ENCODE measurements around the gene PHRF1.
"Not testable (repeated sequence)": the region's sequence is repeated elsewhere in the genome, so short reads cannot be mapped to it uniquely, and the experiment has no call there.

The PHRF1 gene

DNA sequence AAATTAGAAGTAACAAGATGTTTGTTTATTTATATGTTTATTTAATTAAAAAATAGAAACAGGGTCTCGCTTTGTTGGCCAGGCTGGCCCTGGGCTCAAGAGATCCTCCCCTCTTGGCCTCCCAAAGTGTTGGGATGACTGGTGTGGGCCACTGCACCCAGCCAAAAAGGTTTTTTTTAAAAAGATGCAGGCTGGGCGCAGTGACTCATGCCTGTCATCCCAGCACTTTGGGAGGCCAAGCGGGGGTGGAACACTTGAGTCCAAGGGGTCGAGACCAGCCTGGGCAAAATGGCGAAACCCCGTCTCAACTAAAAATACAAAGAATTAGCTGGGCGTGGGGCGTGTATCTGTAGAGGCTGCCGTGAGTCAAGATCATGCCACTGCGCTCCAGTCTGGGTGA, 74.2 kb downstream of the PHRF1 start:
- no peak for DNase-seq

DNA sequence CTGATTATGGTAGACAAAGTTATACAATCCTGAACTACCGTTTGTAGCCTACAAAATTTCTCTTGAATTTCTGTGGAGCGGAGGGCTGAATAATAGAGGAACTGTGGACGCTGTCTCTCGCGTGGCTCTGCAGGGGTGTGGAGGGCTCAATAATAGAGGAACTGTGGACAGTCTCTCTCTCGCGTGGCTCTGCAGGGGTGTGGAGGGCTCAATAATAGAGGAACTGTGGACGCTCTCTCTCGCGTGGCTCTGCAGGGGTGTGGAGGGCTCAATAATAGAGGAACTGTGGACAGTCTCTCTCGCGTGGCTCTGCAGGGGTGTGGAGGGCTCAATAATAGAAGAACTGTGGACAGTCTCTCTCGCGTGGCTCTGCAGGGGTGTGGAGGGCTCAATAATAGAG, 76.9 kb downstream of the PHRF1 start:
- DNase-seq = not testable (repeated sequence)

DNA sequence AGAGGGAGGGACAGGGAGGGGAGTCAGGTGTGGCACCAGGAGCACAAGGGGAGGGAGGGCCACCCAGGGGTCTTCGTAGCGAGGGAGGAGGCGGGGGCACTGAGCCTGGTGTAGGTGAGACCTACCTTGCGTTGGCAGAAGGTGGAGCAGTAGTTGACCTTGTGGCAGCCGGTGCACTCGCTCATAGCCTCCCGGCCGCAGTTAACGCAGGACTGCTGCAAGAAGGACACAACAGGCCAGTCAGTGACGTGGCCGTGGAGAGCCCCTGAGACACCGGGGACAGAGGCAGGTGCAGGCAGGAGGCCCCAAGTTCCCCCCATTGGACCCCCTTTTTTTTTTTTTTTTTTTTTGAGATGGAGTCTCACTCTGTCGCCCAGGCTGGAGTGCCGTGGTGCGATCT, 77.6 kb downstream of the PHRF1 start:
- DNase-seq = no peak

DNA sequence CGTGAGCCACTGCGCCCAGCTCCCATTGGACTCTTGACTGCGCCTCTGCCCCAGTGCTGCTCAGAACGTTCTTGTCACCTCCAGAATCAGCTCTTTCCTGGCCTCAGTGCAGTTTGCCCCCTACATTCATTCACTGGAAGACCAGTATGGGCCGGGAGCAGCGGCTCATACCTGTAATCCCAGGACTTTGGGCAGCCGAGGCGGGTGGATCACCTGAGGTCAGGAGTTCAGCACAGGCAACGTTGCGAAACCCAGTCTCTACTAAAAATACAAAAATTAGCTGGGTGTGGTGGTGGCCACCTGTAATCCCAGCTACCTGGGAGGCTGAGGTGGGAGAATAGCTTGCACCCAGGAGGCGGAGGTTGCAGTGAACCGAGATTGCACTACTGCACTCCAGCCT, 78.2 kb downstream of the PHRF1 start:
- not testable (repeated sequence) for DNase-seq

DNA sequence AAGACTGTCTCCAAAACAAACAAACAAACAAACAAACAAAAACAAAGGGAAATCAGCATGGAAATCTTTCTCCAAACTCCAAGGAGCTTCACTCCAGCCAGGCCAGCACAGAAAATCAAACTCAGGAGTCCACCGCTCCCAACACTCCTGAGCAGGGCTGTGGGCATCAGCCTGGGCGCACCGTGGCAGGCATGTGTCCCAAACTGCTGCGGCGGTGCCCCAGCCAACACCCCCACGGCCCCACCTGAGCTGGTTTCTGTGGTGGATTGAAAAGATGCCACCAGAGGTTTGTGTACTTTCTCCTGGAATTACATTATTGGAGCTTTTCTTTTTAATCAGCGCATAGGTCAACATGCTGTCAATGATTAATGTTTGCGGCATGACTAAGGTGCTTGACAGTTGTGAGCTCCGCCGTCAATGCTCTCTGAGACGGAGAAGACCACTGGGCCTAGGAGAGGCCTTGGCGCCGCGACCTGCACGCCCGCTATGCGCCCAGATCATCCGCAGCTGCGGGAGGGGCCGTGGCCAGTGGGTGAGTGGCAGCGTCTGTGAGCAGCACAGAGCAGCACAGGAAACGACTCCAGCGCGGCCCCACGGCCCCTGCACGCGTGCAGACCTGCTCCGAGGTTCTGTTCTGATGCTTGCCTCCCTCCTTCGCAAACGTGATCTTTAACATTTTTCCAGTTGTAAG, 78.9 kb downstream of the PHRF1 start:
- DNase-seq = no peak

DNA sequence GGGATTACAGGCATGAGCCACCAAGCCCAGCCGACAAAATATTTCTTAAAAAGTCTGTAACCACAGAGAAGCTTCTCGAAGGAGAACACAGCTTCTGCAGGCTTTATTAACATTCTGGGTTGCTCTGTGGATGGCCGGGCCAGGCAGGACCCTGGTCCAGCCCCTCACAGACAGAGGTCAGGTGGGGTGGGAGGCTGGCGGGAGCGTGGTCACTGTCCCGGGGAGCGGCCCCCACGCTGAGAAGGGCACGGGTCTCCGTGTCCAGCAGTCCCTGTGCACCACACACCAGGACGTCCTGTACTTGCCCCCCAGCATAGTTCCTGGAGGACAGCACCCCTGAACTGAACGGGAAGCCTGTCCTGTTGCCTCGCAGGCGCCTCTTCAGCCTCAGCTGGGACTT, 80.2 kb downstream of the PHRF1 start:
- DNase-seq = no peak

DNA sequence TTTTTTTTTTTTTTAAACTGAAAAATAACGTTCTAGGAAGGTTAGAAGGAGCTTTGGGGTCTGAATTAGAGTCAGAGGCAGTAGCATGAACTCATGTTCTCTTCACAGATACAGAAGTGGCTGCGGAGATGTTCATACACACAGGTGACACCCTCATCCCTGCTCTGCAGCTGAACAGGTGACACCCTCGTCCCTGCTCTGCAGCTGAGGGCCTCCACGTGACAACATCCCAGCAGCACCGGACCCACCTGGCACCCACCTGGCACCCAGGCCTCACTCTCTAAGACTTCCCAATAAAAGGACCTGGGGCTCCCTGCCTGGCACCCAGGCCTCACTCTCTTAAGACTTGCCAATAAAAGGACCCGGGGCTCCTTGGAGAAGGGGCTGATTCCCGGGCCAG, 80.6 kb downstream of the PHRF1 start:
- DNase-seq = no peak

DNA sequence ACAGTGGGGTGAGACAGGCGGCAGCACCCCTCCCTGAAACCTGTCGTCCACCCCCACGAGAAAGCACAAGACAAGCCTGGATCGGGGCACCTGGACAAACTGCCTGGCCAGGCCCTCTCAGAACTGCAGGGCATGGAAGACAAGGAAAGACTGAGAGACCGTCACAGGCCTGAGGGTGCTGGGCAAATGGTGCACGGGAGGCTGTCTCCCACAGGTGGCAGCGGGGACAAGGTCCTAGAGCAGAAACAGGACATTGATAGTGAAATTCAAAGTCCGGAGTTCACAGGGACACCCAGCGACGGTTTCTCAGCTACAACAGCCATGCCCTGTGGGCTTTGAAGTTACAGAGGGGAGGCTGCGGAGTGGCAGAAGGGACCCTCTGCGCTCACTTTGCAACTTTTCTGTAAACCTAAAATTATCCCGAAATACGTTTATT, 81.4 kb downstream of the PHRF1 start:
- no peak for DNase-seq

DNA sequence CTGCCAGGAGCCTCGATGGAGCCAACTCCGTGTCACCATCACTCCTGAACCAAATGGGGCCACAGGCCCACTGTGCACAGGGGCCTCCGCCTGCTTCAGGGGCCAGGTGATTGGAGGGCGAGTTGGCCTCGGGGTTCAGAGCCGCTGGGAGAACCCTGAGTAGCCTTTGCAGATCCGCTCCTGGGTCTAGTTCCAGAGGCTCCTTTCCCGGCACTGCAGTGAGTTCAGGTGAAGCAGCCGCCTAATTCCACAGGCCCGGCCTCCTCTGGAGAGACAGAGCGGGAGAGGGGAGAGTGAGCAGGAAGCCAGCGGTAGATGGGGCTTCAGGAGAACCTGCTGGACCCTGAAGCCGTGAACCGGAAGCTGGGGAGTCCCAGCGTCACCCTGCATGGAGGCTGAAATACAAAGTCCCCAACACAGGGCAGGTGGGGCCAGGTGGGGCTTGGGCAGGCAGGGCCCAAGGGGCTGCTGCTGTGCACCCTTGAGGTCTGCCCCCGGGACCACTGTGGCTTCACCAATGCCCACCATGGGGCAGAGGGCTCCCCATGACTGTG, 83.3 kb downstream of the PHRF1 start:
- no peak for DNase-seq

DNA sequence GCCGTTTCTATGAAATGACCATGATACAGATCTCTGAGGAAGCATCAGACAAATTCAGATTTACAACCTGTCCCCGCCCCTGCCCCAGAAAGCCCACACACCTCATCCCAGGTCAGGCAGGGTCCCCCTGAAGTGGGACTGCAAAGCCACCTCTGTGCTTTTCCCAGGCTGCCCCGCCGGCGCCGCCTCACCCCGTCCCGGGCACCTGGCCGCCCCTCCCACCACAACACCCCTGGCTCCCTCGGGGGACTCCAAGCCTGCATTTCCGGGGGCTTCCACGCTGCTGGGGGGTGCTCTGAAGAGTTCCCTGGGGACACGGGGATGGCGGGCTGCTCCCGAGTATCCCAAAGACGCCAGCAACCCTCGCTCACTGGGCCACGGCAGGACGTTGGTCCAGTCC, 84.0 kb downstream of the PHRF1 start:
- no peak for DNase-seq

DNA sequence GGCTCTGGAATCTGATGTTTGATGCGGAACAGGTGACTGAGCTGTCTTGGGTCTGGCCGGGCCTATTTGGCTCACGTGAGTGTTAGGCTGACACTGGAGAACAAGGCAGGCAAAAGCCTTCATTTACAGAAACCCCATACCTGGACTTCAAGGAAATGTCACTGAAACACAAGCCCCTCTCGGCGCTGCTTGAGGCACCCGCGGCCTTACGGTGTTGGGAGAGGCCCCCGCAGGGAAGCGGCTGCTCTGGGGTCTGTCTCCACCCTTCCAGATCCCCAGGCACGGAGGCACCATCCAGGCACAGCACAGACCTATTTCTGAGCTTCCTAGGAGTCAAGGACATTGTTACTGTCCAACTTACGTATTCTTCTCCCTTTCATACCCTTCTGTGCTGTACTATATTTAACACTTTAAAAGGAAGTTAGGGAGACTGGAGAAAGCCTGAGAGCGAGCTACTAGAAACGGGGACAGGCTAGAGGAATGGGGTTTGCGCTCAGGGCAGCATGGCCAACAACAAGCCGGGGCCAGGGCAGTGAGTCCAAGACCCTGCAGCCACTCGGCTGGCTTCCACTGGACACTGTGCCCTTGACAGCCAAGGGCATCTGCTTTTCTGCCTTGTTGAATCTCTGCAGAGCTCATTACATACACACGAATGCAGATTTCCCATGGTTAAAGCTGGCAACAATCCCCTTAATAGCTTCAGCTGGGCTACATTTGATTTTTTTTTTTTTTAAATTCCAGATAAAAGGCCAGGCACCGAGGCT, 84.6 kb downstream of the PHRF1 start:
- DNase-seq = no peak

Data from nucleus accumbens (tissue), 56 donors.